ENCODE measurements around the gene SDHA.

DNA sequence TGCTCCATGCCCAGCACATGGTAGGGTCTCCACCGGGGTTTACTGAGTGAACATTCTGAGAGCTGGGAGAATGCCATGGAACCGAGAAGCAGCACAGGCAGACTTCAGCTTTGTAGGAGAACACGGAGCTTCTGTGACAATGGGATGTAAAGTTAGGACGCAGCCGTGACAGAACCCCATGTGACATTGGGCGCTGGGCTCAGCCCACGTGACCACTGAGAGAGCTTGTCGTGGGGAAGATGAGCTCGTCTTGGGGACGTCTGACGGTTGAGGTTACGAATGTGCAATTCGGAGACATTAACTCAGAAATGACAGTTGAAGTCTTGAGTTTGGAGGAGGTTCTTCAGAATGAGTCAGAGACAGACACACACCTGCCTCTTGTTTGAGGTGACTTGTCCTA lies 13.5 kb downstream of the SDHA start:
- TF ChIP-seq EZH2 (IDR thresholded peaks at IDR 0.05) = no peak
- TF ChIP-seq FOXP2 (optimal IDR thresholded peaks at IDR 0.05; ENCODE audit: control extremely low read depth, extremely low read length, insufficient read depth) = no peak
- TF ChIP-seq POLR2AphosphoS5 (IDR thresholded peaks at IDR 0.05; ENCODE audit: borderline replicate concordance, low read depth, low read length) = no peak

Measured in SK-N-MC (cell line).